ENCODE measurements around the gene ZP3. TPM values are rescaled to one million over a fixed set of nuclear protein-coding genes. Genes with fewer than 3 reads are reported as not detected.
A peak's percentile ranks its signal among the peaks of the same experiment; 100 is the strongest.
"Not testable (repeated sequence)": the region's sequence is repeated elsewhere in the genome, so short reads cannot be mapped to it uniquely, and the experiment has no call there.

ZP3 gene
- polyA plus RNA-seq (2013, experiment 1 of 2; ENCODE audit: insufficient read length), result 9.4 TPM
- polyA plus RNA-seq (2013, experiment 2 of 2; ENCODE audit: insufficient read length), result 10.2 TPM

DNA sequence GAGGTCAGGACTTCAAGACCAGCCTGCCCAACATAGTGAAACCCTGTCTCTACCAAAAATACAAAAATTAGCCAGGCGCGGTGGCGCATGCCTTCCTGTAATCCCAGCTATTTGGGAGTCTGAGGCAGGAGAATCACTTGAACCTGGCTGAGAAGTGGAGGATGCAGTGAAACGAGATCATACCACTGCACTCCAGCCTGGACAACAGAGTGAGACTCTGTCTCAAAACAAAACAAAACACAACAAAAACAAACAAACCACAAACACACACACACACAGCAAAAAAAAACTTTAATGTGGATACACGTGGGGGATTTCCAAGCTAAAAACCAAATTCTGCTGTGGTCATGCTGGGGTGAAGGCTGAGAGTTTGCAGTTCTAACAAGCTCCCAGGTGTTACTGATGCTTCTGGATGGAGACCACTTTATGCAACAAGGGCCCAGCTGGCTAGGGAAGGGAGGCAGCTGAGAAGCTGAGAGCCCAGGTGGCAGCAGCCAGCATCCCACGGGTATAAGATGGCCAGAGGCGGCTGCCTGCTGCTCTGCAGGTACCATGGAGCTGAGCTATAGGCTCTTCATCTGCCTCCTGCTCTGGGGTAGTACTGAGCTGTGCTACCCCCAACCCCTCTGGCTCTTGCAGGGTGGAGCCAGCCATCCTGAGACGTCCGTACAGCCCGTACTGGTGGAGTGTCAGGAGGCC, at the start of gene ZP3:
Gene ZP3 (plus strand): TSS at position 538 of the 699 bp plus-strand sequence. CDS start 15 bp downstream, at position 553.
- no peak for DNase-seq

DNA sequence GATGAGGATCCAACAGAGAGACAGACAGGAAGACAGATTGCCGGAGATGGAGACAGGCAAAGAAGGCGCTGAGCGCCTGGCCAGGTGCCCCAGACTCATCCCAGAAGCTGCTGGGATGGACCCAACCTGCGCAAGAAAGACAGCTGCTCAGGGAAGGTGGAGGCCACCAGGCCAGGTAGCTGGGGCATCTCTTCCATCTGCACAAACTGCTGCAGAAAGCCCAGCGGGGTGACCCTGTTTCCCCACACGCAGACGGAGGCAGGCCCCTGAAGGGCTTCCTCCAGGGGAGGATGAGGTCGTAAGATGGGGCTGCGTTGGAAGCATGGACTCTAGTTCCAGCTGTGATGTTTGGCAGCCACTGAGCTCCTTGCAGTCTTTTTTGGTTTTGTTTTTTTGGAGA, 49.5 kb upstream of the ZP3 start:
- no peak for DNase-seq

DNA sequence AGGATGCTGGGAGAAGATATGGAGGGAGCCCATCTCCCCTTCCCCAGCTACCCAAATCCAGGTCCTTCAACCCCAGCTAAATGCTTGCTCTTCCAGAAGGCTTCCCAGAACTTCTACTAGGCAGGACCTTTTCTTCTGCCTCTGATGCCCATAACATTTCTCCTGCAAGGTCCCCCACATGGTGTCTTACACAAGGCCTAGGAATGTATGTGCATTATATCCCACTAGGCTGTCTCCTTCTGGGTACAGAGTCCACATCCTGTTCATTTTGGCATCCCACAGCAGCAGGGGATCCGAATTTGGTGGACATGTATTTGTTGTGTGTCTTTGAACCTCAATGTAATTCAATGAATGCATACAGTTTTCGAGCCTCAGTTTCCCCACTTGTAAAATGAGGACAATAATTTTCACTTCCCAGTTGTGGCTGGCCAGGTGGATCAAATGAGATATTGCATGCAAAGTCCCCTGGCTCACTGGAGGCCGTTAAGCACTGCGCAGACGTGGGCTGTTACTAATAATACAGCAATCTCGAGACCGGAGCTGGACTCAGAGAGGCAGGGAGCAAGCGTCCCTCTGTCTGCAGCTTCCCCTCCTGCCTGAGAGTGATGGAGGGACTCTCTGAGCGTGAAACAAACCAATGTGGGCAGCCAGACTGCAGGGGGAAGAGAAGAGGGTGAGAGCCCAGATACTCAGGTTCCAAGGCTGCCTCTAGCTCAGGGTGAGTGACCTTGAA, 47.4 kb upstream of the ZP3 start:
- DNase-seq, result peak; percentile 76

DNA sequence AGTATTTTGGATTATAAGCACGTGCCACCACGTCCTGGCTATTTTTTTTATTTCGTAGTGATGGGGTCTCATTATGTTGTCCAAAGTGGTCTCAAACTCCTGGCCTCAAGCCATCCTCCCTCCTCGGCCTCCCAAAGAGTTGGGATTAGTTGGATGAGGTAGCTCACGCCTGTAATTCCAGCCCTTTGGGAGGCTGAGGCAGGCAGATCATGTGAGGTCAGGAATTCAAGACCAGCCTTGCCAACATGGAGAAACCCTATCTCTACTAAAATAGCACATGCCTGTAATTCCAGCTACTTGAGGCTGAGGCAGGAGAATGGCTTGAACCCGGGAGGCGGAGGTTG, 44.2 kb upstream of the ZP3 start:
- peak; percentile 58 for DNase-seq

DNA sequence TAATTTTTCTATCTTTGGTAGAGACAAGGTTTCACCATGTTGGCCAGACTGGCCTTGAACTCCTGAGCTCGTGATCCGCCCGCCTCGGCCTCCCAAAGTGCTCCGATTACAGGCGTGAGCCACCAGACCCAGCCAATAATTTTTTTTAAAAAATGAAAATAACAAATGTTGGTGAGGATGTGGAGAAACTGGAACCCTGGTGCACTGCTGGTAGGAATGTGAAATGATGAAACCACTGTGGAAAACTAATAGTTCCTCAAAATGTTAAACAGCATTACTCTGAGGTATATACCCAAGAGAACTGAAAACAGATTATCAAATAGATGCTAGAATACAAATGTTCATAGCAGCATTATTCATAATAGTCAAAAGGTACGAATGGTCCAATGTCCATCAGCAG, 42.9 kb upstream of the ZP3 start:
- DNase-seq, result no peak

DNA sequence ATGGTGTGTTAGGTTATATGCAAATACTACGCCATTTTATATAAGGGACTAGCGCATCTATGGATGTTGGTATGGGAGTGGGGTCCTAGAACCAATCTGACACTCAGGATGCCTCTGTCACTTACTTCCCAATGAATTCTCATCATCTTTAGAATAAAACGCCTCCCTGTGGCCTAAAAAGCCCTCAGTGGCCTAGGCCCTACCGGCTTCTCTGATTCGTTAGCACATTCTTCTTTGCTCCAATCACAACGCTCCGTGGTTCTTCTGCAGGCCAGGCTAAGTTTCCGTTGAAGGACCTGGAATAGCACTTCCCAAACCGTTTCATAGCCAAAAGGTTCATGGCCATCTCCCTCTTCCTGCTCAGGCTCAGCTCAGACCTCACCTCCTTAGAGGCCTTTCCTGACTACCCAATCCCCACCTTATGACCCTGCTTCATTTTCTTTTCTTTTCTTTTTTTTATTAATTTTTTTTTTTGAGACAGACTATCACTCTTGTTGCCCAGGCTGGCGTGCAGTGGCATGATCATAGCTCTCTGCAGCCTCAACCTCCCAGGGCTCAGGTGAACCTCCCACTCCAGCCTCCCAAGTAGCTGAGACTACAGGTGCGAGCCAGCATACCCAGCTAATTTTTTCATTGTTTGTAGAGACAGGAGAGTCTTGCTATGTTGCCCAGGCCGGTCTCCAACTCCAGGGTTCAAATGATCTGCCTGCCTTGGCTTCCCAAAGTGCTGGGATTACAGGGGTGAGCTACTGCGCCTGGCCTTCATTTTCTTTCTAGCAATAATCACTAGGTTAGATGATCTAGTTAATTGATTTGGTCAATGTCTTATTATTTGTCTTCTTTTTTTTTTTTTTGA, 41.4 kb upstream of the ZP3 start:
- DNase-seq, result peak; percentile 44

DNA sequence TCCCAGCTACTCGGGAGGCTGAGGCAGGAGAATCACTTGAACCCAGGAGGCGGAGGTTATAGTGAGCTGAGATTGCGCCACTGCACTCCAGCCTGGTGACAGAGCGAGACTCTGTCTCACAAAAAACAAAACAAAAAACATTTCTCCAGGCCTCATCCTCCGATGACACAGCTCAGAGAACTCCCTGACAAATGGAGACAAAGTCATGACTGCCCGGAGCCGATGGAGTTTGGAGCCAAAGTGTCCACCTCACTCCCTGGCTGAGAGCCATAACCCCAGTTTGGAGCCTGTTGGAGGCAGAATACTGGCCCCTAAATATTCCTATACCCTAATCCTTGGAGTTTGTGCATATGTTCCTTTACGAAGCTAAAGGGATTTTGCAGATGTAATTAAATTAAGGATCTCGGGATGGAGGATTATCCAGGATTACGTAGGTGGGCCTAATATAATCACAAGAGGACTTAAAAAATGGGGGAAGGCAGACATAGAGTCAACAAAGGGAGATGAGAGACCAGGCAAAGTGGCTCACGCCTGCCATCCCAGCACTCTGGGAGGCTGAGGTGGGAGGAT, 38.0 kb upstream of the ZP3 start:
- peak; percentile 26 for DNase-seq

DNA sequence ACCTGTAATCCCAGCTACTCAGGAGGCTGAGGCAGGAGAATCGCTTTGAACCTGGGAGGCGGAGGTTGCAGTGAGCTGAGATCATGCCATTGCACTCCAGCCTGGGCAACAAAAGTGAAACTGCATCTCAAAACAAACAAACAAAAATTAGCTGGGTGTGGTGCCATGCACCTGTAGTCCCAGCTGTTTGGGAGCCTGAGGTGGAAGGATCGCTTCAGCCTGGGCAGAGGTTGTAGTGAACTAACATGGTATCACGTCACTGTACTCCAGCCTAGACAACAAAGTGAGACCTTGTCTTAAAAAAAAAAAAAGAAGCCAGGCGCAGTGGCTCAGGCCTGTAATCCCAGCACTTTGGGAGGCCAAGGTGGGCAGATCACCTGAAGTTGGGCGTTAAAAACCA, 37.0 kb upstream of the ZP3 start:
- not testable (repeated sequence) for DNase-seq

DNA sequence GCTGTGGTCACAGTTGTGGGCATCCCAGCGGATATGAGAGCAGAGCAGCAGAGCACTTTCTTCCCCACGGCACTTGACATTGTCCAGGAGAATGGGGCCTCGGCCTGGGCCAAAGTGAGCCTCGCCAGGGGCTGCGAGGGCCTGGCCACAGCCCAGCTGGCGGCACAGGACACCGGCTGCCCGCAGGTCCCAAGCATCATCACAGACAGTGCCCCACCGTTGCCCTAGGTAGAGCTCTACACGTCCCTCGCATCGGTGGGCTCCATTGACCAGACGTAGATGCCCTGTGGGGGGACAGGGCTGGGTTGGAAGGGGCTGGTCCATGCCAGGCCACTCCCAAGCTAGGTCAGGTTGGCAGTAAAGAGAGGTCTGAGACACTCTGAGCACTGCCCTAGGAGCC, 34.7 kb upstream of the ZP3 start:
- no peak for DNase-seq

DNA sequence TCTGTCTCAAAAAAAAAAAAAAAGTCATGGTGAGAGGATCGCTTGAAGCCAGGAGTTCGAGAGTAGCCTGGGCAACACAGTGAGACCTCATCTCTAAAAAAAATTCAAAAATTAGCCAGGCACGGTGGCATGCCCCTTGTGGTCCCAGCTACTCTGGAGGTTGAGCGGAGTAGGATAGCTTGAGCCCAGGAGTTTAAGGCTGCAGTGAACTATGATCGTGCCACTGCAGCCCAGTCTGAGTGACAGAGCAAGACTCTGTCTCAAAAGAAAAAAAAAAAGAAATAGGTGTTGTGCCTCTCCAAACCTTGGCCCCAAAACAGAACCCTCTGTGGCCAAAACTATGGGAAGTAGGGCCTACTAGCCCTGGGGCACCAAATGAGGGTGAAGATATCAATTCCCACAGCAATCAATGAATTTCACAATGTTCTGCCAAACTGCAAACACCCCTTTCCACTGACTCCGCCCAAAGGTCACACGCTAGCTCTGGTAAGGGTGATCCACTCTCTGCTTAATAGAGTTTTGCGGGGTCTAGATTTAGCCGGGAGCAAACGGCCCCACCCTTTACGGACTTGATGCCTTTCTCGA, 32.1 kb upstream of the ZP3 start:
- no peak for DNase-seq

DNA sequence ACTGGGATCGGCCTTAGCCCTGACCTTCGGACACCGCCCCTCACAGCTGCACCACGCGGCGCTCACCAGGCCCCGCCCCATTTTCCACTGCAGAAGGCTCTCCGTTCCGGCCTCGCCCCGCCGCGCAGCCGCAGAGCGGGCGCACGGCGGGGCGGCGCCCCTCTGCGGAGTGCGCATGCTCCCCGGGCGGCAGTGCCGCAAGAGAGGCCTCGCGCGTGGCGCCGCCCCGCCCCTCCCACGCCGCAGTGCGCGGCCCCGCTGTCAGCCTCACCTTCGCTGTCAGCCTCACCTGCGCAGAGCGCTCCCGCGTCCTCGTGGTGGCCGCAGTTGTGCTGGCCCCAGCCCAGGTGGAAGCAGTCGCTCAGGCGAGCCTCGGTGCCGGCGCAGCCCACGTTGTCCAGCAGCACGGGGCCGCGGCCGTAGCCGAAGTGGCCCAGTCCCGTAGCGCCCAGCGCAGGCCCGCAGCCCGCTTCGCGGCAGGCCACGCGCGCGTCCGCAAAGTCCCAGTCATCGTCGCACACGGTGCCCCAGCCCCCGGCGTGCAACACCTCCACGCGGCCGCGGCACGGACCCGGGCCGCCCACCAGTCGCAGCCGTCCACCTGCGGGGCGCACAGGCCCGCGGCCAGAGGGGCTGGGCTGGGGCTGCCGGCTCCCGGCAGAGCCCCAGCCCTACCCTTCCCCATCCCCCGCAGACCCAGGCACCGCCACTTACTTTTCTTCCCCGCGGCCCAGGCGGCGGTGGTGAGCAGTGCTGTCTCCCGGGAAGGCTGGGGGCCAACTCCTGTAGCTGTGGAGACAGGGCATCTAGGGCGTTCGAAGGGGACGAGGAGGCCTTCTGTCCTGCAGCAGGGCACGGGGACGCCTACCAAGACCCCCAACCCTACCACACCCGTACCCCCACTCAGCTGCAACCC, 31.4 kb upstream of the ZP3 start:
- DNase-seq, result peak; percentile 89

DNA sequence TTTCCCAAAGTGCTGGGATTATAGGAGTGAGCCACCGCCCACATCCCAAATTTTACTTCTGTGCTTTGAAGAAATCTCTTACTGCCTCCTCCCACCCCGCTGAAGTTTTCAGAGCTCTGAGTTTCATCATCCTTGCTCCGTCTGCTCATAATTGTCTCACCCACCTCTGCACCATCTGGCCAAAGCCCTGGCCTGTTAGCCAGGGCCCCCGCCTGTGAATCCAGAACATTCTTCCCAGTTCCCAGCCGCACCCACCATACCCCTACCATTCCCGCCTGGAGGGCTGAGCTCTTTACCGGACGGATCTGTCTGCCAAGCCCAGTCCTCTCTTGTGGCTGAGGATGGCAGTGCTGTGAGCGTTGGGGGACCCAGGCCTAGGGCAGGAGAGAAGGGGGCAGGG, 29.8 kb upstream of the ZP3 start:
- no peak for DNase-seq

DNA sequence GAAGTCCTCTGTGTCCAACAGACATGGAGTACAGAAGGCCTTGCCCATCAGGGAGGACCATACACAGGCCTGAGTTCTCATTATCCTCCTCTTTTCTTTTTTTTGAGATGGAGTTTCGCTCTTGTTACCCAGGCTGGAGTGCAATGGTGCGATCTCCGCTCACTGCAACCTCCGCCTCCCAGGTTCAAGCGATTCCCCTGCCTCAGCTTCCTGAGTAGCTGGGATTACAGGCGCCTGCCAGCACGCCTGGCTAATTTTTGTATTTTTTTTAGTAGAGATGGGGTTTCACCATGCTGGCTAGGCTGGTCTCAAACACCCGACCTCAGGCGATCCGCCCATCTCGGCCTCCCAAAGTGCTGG, 29.2 kb upstream of the ZP3 start:
- DNase-seq, result not testable (repeated sequence)

DNA sequence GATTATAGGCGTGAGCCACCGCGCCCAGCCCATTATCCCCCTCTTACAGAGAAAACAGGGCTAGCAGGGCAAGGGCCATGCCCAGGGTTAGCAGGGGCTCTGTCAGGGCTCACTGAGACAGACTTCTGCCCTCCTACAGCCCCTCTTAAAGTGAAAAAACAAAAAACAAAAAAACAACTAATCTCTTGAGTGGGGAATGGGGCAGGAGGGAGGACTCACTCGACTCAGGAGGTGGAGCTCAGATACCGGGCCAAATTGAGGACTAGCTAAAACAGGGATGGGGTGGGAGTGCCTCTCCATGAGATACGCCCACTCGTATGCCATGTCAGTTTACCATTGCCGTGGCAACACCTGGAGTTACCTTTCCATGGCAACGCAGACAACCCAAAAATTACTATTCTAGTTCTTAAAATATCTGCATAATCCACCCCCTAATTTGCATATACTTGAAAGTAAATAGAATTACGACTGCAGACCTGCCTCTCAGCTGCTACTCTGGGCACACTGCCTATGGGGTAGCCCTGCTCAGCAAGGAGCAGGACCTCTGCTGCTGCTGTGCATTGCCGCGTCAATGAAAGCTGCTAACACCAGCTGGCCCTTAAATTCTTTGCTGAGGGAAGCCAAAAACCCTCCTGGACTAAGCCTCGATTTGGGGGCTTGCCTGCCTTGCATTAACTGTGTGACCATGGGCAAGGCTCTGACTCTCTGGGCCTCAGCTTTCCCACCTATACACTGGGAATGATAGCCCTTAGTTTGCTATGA, 28.6 kb upstream of the ZP3 start:
- no peak for DNase-seq

DNA sequence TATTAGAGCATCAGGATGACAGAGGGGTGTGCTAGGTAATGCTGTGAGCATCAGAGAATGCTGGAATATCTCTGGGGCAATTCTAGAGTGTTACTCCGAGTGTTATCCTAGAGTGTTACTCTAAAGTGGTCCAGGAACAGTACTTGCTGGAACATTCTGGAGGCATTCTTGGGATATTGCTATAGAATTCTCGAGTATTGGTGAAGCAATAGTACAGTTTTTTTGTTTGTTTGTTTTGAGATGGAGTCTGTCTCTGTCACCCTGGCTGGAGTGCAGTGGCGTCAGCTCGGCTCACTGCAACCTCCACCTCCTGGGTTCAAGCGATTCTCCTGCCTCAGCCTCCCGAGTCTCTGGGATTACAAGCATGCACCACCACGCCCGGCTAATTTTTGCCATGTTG, 27.9 kb upstream of the ZP3 start:
- DNase-seq, result no peak

DNA sequence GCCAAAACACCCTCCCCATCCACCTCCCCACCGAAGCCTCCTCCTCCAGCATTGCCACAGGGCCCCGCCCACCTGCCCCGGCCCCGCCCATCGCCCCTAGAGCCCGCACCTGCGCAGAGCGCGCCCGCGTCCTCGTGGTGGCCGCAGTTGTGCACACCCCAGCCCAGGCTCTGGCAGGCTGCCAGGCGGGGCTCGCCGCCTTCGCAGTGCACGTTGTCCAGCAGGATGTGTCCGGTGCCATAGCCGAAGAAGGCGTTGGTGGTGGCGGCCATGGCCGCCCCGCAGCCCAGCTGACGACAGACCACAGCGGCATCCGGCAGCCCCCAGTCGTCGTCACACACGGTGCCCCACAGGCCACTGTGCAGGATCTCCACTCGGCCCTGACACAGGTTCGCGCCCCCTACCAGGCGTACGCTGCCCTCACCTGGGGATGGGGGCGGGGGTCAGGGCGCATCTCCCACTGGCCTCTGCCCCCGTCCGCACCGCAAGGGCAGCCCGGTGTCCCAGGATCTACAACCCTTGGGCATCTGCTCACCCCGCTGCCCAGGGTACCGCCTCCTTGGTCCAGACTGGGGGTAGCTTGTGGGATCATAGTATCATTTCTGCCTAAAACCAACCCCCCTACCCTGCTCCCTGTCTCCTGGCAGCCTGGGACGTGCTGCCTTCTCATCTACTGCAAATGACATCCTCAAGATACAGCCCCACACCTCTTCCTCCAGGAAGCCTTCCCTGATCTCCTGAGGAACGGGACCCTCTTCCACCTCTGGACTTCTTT, 27.2 kb upstream of the ZP3 start:
- DNase-seq, result peak; percentile 65

DNA sequence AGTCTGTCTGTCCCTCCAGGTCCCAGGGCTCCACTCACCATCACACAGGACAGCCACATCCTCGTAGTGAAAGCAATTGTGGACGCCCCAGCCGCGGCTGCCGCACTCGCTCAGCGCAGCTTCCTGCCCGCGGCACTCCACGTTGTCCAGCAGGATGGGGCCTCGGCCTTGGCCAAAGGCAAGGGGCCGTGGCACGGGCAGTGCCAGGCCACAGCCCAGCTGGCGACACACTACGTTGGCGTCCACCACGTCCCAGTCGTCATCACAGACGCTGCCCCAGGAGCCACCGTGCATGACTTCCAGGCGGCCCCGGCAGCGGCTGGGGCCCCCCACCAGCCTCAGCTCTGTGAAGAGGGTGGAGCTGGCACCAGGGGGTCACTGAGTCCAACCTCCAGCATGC, 24.5 kb upstream of the ZP3 start:
- no peak for DNase-seq

DNA sequence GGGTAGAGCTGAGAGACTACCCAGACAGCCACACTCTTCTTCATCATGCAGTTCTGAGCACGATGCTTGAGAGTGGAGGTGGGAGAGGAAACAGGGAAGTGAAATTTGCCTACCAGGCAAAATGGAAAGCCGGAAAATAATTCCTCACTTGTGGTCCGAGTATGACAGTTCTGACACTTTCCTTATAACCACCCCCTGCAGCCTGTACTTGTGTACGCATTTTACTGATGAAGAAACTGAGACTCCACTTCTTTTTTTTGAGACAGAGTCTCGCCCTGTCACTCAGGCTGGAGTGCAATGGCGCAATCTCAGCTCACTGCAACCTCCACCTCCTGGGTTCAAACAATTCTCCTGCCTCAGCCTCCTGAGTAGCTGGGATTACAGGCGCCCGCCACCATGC, 21.7 kb upstream of the ZP3 start:
- not testable (repeated sequence) for DNase-seq

DNA sequence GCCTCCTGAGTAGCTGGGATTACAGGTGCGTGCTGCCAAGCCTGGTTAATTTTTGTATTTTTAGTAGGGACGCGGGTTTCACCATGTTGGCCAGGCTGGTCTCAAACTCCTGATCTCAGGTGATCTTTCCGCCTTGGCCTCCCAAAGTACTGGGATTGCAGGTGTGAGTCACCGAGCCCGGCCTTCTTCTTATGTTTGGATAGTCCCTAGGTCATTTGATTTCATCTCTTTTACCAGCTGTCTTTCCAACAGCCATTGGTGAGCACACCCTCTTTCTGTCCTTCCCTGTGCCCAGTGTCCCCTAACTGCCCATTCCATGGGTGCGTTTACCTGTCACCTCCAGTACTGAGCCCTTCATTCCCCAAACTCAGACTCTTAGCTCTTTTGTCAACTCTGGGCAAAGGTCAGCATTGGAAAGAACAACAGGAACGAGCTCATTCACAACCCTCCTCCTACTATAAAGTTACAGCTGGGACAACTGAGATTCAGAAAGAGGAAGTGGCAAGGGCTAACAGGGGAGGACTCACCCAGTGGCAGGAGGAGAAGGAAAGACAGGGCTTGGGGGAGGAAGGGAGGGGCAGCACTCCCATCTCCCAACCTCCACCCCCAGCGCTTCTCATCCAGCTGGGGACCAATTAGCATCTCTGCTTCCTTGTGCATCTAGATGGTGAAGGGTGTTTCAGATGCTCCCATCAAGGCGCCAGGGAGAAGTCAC, 20.8 kb upstream of the ZP3 start:
- DNase-seq, result no peak
